DOHH2 (cell line): ENCODE results near the gene FPGT.

Experiments
- EZH2phosphoT487 ChIP-seq: fragments of 200-600 bp; sonication (generic); IDR thresholded peaks from 2 replicates; pipeline ENCODE4 v1.6.1; 2017; ENCODE audit warnings: borderline replicate concordance, mild to moderate bottlenecking, antibody characterized with exemption, low read length, moderate library complexity, mixed read lengths
- TF ChIP-seq, protein P1 (sequence below): fragments of 200-600 bp; sonication (generic); IDR thresholded peaks from one replicate; pipeline ENCODE4 v1.5.1; 2014; ENCODE audit warnings: antibody characterized with exemption, mild to moderate bottlenecking, low read depth, low read length; ENCODE audit not compliant: poor library complexity, severe bottlenecking

DNA sequence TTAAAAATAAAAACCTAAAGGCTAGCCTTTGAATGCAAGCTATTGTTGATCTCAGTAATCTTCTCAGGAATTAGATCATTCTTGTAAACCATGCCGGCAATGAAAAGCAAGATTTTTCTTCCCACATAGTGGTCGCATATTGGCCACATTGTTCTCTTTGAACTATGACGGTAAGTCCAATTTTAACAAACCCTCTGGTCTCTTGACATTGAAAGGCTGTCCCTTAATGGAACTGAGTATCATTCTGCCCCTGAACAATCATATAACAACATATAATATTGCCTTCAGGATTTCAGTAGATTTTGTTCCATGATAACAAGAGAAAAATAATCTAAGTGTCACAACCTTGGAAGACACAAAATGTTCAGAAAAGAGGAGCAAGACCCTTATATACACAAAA is 38.4 kb downstream of the FPGT start:
- TF ChIP-seq, protein P1, sequence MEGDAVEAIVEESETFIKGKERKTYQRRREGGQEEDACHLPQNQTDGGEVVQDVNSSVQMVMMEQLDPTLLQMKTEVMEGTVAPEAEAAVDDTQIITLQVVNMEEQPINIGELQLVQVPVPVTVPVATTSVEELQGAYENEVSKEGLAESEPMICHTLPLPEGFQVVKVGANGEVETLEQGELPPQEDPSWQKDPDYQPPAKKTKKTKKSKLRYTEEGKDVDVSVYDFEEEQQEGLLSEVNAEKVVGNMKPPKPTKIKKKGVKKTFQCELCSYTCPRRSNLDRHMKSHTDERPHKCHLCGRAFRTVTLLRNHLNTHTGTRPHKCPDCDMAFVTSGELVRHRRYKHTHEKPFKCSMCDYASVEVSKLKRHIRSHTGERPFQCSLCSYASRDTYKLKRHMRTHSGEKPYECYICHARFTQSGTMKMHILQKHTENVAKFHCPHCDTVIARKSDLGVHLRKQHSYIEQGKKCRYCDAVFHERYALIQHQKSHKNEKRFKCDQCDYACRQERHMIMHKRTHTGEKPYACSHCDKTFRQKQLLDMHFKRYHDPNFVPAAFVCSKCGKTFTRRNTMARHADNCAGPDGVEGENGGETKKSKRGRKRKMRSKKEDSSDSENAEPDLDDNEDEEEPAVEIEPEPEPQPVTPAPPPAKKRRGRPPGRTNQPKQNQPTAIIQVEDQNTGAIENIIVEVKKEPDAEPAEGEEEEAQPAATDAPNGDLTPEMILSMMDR: no peak
- no peak for TF ChIP-seq EZH2phosphoT487
